GM21526 (cell line): ENCODE data around the gene TSPOAP1.

Experiments
- ATAC-seq: cut with Tn5 transposase; IDR thresholded peaks from one replicate; pipeline ENCODE4 v1.9.1; 2021; ENCODE audit warnings: moderate library complexity; ENCODE audit not compliant: unreplicated experiment, low FRiP score

The TSPOAP1 gene

GRCh38 chr17:58362368-58363014 is 33.9 kb upstream of the TSPOAP1 start:
- no peak for ATAC-seq

DNA sequence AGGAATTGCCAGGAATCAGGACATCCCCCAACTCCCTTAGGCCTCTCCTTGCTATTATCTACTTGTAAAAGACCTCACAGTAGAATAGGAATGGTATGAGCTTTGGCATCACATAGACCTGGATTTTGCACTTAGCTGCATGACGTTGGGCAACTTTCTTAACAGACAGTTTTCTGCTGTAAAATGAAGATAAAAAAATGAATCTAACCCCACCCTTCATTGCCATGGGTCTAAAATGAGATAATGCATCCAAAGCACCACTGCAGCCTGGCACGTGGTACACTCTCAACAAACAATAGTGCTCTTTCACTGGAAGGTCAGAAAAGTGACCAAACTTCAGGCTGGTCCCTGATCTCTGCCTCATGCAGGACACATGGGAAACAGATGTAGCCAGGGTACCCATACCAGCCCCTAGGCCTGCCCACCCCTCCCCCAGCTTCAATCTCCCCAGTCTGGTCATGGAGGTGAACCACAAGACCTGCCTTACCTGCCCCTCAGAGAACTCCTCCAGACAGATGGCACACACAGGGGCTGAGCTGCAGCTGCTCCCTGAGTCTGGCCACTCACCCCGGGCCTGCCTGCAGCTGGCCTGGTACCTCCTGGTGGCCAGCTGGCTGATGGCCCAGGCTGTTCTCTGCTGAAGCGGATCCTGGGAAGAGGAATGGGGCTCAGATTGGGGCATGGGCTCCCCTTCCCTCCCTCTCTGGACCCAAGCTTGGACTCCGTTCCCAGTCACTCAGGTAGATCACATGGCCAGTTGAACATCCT is 31.9 kb upstream of the TSPOAP1 start:
- ATAC-seq = no peak

- no peak for ATAC-seq
Observed at GRCh38 chr17:58358408-58359172, 30.0 kb upstream of the TSPOAP1 start.

- no peak for ATAC-seq
Observed at GRCh38 chr17:58357312-58358297, 29.0 kb upstream of the TSPOAP1 start.

DNA sequence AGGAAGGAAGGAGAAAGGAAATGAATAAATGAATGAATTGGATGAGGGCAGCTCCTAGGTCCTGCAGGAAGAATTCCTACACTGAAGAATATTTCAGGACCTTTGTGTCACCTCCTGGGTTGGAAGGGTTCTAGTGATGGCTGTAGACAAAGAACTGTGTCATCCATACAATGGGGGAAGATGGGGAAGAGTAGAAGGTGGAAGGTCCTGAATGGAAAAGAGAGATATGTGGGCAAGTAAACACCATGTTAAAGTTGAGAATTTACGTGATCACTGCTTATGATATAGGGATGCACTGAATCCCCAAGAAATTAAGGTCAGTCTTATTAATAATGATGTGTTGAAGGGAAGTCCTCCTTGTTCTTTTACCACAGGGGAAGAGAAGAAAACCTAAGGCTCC is 27.6 kb upstream of the TSPOAP1 start:
- no peak for ATAC-seq

- no peak for ATAC-seq
Observed at GRCh38 chr17:58354541-58355216, 26.1 kb upstream of the TSPOAP1 start.

DNA sequence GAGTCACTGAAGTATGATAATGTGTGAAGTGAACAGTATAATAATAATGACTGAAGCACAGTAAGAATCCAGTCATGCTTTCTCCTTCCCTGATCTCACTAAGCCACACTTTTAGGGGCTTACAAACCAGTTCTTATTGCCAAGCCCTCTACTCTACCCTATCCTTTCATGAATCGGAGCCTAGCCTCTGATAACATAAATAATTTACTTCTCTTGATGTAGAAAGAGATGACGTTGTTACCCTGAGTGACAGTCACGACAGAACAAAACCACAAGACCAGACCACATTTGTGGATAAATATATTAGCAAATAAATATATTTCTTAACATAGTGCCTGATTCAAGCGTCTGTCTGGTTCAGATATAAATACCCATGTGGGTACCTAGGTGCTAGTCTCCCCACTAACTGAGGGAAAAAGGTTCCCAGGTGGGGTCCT is 24.8 kb upstream of the TSPOAP1 start:
- ATAC-seq = no peak

DNA sequence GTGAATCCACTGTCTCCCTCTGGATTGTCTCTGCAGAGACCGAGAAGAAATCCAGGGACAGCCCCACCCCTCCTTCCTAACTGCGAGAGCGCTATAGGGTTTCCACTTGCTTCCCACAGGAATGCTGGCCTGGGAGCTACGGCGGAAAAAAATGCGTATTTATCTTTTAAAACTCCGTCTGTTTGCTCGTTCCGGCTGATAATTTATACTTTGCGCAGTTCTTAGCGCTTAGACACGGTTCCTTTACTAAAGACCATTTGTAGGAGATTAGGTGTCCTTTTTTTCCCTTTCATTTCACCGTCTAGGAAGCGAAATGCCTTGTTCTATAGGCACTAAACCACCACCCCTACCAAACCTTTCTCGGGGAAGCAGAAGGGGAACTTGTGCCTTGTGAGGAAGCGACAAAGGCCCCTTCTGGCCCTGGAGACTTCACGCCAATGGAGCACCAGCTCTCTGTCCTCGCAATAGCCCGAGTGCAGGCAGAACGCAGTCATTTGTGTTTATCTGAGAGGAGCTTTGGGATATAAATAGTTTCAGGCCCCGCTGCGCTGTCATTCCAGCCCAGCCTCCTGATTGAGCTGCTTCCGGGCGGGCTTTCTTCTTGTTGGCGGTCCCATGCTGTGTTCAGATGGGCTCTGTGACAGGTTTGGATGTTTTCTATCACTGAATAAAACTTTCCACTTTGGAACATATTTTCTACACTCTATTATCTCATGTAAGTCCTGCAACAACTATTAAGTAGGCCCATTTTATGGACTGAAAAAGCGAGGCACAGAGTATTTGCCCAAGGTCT is 24.2 kb upstream of the TSPOAP1 start:
- ATAC-seq = no peak

DNA sequence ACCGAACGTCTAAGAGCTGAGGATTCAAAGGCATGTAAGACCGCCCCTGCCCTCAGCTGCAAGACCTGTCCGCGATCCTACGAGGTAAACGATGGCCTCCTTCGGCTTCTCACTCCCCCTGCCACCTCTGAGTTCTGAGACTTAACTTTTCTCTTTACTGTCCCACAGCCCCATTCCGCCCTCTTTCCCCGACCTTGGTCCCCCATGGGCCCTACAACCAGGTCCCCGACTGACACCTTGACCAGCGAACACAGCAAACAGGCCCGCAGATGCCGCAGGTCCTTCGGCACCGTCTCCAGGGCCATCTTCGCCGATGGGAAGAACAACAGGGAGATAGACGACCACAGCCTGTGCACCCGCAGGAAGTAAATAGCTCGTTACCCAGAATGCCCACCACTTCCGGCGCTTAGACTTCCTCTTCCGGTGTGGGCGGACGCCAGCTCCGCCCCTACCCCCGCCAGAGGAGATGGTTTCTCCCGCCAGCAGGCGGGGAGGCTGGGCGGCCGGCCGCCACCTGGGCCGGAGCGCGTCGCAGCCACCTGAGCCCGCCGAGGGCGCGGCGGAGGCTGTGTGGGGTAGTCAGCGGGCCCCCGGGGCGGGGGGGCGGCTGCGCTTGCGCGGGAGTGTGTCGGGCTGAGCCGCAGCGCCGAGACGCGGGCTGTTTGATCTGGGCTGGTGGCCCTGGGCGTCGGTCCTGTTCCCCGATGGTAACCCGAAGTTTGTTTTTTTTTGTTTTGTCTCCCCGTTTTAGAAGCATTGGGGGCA is 23.4 kb upstream of the TSPOAP1 start, which contains the start of gene SUPT4H1:
SUPT4H1 (minus strand) TSS at position 371 of the 765 bp plus-strand sequence; CDS start at position 305, 66 bp downstream.
- ATAC-seq = peak; percentile 78

DNA sequence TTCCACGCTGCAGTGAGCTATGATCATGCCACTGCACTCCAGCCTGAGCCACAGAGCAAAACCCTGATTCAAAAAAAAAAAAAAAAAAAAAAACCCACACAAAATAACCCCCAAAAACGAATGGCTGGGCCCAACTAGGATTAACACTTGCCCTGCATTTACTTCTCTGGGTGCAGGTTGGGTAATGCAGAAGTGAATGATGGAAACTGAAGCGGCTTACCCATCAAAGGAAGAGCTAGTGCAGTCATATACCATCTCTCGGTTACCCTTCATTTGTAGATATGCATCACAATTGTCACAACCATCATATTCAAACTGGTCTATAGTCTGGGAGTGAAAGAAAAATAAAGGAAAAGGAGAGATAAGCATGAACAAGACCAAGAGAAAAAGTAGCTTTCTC is 22.6 kb upstream of the TSPOAP1 start:
- ATAC-seq = no peak

GRCh38 chr17:58348038-58348437 is 19.4 kb upstream of the TSPOAP1 start:
- no peak for ATAC-seq

- ATAC-seq = no peak
Observed at GRCh38 chr17:58345500-58345899, 16.9 kb upstream of the TSPOAP1 start.

- ATAC-seq = peak; percentile 18
Observed at GRCh38 chr17:58344791-58345157, 16.2 kb upstream of the TSPOAP1 start.

- ATAC-seq = peak; percentile 67
Observed at GRCh38 chr17:58344047-58344790, 15.6 kb upstream of the TSPOAP1 start.

DNA sequence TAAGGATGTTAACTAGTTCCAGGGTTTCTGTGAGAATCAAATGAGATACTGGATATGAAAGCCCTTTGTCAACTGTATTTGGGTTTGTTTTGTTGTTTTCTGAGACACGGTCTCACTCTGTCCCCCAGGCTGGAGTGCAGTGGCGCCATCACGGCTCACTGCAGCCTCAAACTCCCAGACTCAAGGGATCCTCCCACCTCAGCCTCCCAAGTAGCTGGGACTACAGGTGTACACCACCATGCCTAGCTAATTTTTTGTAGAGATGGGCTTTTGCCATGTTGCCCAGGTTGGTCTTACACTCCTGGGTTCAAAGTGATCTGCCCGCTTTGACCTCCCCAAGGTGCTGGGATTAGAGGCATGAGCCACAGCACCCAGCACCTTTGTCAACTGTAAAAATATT is 14.5 kb upstream of the TSPOAP1 start:
- no peak for ATAC-seq

GRCh38 chr17:58341861-58342475 is 13.4 kb upstream of the TSPOAP1 start:
- ATAC-seq = no peak
